NOMO-1 (cell line): ENCODE measurements around the gene ANO4.
"Not testable (repeated sequence)": the region's sequence is repeated elsewhere in the genome, so short reads cannot be mapped to it uniquely, and the experiment has no call there.

Experiments used
- DNase-seq, 2 experiments: peaks; one replicate each; lab custom pipeline; 2025; ENCODE audit not compliant: unreplicated experiment in 2 of 2; lab: John Stamatoyannopoulos, UW

ANO4 gene

GRCh38 chr12:101027816-101028215, 233.2 kb downstream of the ANO4 start:
- DNase-seq, result no peak

DNA sequence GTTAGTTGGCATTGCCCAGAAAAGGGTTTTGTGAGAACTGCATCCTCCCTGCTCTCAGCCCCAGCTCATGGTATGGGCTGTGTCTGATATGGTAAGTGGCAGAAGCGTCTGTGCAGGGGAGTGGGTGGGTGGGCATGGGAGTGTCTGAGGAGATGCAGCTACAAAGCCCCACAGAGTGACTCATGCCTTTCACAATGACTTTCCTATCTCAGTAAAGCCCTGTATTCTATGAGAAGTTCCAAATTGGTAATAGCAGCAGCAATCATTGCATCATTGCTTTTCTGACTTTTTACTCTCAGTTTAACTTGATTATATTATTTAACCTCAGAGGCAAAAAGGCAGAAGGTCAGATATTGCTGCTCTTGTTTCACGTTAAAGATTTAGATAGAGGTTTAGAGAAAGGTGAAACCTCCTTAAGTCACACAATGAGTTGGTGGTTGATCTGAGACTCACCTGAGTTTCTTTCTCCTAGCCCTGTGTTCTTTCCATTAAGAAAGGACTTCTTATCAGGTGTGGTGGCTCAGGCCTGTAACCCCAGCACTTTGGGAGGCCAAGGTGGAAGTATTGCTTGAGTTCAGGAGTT, 243.8 kb downstream of the ANO4 start:
- DNase-seq, result no peak

GRCh38 chr12:101039848-101040531, 245.4 kb downstream of the ANO4 start:
- DNase-seq, result no peak

- DNase-seq, result no peak
Observed at GRCh38 chr12:101040936-101041335, 246.4 kb downstream of the ANO4 start.

- no peak for DNase-seq
Observed at GRCh38 chr12:101042211-101042610, 247.6 kb downstream of the ANO4 start.

GRCh38 chr12:101044512-101045059, 250.0 kb downstream of the ANO4 start:
- no peak for DNase-seq

DNA sequence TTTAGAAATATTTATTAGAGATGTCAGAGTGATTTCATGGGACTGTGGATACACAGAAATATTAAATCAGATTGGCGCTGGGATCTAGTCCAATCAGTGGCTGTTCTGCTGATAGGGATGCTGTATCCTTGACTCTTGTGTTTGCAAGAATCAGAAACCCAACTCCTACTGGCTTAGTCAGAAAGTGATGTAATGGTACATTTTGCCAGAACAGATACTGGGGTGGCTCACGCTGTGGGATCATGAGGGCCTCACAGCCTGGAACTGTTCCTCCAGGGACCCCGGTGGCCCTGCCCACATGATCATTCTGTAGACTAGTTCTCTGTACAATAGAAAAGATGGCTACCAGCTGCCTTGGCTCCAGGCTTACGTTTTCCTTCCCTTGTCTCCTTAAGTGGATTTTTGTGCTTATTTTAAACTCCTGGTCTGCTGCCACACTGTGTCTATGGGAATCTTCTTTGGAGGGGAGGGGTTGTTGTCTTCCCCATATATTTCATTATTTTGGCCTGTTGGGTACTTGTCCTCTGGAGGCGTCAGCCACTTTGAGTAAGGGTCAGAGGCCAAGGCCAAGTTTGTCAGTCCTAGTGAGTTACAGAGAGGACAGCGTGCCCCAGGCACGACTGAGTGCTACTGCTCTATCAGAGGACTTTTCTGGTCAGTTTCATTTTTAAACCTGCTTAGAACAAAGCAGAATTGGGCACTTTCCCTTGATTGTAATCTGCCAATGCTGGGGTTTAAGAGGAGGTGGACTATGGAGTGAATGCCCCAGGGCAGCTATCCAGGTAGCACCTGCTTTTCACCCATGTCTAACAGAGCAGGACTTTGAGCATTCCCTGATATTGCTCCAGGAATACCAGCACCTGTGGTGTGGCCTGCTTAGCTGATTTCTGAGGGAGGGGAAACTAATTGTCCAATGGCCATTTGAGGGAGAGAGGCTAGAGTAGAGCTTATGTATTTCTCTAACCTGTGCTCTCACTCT, 251.2 kb downstream of the ANO4 start:
- no peak for DNase-seq

GRCh38 chr12:101047652-101048051, 253.1 kb downstream of the ANO4 start:
- DNase-seq, result no peak

DNA sequence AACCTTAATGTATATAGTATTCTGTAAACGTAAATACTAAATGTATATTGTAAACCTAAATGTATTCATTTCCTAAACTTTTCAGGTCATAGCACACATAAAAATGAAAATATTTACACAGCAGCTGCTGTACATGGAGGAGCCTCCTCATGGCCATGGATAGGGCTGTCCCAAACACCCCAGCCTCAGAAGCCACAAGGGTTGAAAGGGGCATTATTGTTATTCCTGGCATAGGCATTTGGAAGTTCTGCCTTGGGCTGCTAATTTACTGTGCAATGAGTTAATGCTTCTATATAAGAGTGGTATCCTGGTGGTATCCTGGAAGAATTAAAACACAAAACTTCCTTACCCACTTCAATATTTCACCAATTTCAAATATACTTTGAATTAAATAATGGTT, 256.1 kb downstream of the ANO4 start:
- no peak for DNase-seq

GRCh38 chr12:101051151-101051550, 256.6 kb downstream of the ANO4 start:
- no peak for DNase-seq

DNA sequence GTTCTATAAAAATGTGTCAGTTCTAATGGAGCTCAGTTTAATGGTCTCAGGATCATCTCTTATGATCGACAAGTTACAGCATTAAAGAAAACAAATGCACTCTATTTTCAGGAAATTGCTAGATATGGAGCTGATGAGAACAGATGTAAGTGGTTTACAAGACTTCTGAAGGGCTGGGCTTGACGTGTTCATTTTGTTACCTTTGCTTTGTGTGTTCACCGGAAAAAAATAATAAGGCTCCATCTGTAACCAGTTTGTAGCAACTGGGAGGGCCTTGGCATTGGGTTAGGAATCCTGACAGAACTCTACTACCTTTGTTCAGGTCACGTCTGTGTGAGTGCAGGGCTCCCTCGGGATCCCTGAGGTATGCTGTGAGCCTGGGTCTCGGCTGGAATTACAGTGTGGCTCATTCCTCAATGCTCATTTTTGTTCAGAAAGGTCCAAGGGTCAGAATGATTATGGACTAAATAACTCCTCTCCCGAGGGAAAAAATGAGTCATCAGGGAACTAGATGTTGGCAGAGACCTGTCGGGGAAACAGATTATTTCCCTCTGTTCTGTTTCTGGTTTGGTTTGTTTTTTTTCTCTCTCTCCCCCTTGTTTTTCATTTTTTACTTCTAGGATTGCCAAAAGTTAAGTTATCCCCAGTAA, 257.4 kb downstream of the ANO4 start:
- no peak for DNase-seq

DNA sequence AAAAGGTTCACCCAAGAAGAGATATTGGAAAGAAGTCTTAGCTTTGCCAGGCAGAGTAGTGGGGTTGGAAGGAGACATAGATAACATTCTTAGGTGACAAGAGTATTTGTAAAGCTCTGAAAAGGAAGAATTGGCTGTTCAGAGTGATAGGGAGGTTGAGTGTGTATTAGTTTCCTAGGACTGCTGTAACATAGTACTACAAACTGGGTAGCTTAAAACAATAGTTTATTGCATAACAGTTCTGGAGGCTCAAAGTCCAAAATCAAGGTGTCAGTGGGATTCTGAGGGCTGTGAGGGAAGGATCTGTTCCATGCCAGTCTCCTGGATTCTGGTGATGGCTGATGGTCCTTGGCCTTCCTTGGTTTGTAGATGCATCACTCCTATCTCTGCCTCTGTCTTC, 258.6 kb downstream of the ANO4 start:
- no peak for DNase-seq

DNA sequence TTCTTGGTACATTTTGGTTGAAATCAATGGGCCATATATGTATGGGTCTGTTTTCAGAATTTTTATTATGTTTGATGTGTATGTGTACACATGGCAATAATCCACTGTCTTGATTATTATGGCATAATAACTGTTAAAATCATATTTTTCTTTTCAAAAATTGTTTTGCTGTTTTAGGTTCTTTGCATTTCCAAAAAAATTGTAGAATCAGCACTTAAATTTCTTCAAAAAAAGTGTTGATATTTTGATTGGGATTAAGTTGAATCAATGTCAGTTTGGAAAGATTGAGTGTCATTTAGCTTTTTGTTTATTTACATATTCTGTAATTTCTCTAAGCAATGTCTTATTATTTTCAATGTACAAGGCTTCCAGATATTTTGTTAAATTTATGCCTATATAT, 261.4 kb downstream of the ANO4 start:
- no peak for DNase-seq

GRCh38 chr12:101062508-101062907, 267.9 kb downstream of the ANO4 start:
- not testable (repeated sequence) for DNase-seq

GRCh38 chr12:101064721-101065120, 270.1 kb downstream of the ANO4 start:
- DNase-seq, result no peak

- no peak for DNase-seq
Observed at GRCh38 chr12:101066489-101066888, 271.9 kb downstream of the ANO4 start.

GRCh38 chr12:101068402-101068801, 273.8 kb downstream of the ANO4 start:
- DNase-seq, result no peak

DNA sequence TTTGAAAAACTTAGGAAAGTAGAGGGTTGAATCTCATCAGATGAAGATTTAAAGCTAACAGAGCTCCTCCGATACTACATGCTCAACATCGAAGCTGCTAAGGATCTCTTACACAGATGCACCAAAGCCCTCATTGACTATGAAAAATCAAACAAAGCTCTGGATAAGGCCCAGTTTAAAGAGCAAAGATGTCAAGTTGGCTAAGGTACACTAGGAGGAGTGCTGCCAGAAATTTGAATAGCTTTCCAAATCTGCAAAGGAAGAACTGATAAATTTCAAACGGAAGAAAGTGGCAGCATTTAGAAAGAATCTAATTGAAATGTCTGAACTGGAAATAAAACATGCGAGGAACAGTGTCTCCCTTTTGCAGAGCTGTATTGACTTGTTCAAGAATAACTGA, 274.3 kb downstream of the ANO4 start:
- DNase-seq, result no peak

DNA sequence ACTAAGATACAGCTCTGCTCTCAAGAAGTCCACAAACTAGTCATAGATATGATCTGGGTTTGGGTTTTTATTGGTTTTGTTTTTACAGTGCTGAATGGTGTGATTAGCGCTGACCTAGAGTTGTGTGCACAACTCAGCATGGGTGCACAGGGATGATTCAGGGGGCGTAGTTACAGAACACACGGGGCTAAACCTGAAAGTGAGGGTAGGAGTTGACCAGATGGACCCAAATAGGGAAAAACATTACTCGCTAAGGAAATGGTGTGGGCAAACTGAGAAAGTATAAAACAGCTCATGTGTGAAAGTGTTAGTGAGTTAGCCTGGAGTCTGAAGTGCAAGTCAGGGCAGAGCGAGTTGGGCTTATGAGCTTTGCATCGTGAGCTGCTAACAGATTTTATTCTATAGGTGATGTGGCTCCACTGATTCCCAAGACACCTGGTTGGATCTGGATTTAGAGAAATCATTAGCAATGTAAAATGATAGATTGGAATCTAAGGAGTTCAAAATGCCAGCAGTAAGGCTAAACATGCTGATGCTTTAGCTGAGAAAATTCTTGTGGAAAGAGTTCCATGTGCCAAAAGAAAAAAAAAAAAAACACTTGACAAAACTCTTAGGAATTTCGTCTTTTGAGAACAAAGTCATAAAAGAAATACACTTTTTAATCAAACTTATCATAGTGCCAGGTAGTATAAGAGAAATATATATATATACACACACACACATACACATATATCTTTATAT, 280.5 kb downstream of the ANO4 start:
- no peak for DNase-seq

DNA sequence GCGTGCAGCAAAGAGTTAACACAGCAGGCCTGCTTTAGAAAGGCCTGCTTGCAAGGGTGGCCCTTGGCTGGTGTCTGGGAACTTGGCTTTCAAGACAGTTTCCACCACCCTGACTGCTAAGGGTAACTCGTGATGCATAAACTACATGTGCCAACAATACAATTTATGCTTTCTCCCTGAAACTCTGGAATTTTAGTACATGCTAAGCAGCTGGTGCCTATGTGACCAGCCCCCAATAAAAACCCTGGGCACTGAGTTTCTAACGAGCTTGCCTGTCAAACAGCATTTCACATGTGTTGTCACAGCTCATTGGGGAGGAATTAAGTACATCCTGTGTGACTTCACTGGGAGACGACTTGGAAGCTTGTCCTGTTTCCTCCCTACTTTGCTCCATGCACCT, 282.3 kb downstream of the ANO4 start:
- no peak for DNase-seq
